ENCODE results near the gene KIF3C. TPM values are rescaled to one million over a fixed set of nuclear protein-coding genes. Genes with fewer than 3 reads are reported as not detected.
"Not testable (repeated sequence)": the region's sequence is repeated elsewhere in the genome, so short reads cannot be mapped to it uniquely, and the experiment has no call there.

The KIF3C gene
- total and polyA plus RNA-seq, 2 of the 8 experiments (the other 6 are each of a cell fraction or from before 2014, with no cell fraction given), result 13.4 to 58.1 TPM

DNA sequence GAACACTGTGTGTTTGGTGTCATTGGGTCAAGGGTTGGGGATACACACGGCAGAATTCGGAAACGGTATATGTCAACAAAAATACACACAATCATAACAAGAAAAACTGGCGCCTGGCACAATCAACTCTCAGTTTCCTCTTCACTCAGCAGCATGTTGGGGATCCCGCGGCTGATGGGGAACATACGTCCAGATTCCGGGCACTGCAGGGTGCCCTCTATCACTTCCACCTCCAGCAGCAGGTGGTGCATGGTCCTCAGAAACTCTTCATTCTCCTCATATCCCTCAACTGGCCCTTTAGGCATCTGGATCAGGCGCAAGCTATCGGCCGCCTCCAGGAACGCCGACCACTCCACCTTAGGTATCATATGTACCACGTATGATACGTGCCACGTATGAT is 45.8 kb upstream of the KIF3C start:
- H2BK12ac ChIP-seq (ENCODE audit: low read depth, low read length), result 0 out of 2 replicates have a peak overlapping the region, but pooled peaks have one; percentile 50
- H3K27ac ChIP-seq (ENCODE audit: low read depth, low read length); H3K14ac ChIP-seq (ENCODE audit: insufficient read length); H3K4ac ChIP-seq (replicated peaks; ENCODE audit: insufficient read length, low read depth, low read length); H2BK120ac ChIP-seq (replicated peaks; ENCODE audit: low read depth, low read length); H2AK5ac ChIP-seq (ENCODE audit: low read depth, low read length); H3K4me1 ChIP-seq (replicated peaks in 1 of 4; ENCODE audit: control insufficient read depth in 3 of 4, insufficient read depth in 4 of 4, low read length in 3 of 4); H4K20me1 ChIP-seq (replicated peaks in 1 of 2; ENCODE audit: control insufficient read depth in 1 of 2, insufficient read depth in 2 of 2, low read length in 2 of 2); H3K4me3 ChIP-seq (ENCODE audit: extremely low read depth in 1 of 4, insufficient read depth in 2 of 4, low read depth in 3 of 4, low read length in 4 of 4); H3K36me3 ChIP-seq (ENCODE audit: control insufficient read depth in 2 of 4, insufficient read depth in 4 of 4, low read length in 3 of 4); FAIRE-seq; H3K9me3 ChIP-seq (ENCODE audit: insufficient read depth in 2 of 2, low read depth in 1 of 2, low read length in 1 of 2); H3K23me2 ChIP-seq (ENCODE audit: low read depth, low read length); DNase-seq (ENCODE audit: low read depth in 1 of 2, low spot score in 2 of 2); H2BK5ac ChIP-seq (ENCODE audit: low read depth, low read length); H4K91ac ChIP-seq (replicated peaks; ENCODE audit: insufficient read length, low read length); H3K23ac ChIP-seq (ENCODE audit: insufficient read length); H2BK20ac ChIP-seq (ENCODE audit: low read length); H3K79me2 ChIP-seq (ENCODE audit: control insufficient read depth in 1 of 2, insufficient read depth in 2 of 2, low read length in 2 of 2); H3K79me1 ChIP-seq (ENCODE audit: low read depth, low read length); H4K8ac ChIP-seq (ENCODE audit: extremely low read depth, insufficient read depth, low read length); H2AFZ ChIP-seq (ENCODE audit: low read length); H3K9ac ChIP-seq (replicated peaks in 1 of 4; ENCODE audit: extremely low read depth in 1 of 4, low read depth in 3 of 4, low read length in 3 of 4); H3K4me2 ChIP-seq (ENCODE audit: insufficient read depth in 1 of 2, low read depth in 2 of 2, low read length in 2 of 2); H3K18ac ChIP-seq (ENCODE audit: extremely low read depth, low read length); H2BK15ac ChIP-seq (ENCODE audit: low read length); H3K27me3 ChIP-seq (replicated peaks in 1 of 4; ENCODE audit: control insufficient read depth in 3 of 4, extremely low read depth in 1 of 4, insufficient read depth in 3 of 4, low read length in 3 of 4); H4K5ac ChIP-seq (ENCODE audit: insufficient read length, low read depth, low read length); H3K56ac ChIP-seq (replicated peaks; ENCODE audit: insufficient read length, low read depth, low read length): not testable (repeated sequence)
- 93% methylated on average over 16 of the region's 16 CpGs; no CpG with 5 or more reads in 1 of the 2 experiments for WGBS, 2 experiments (ENCODE audit: extremely low coverage in 1 of 2, insufficient coverage in 1 of 2, insufficient read length in 1 of 2, insufficient replicate concordance in 2 of 2, low coverage in 1 of 2, low lambda C conversion rate in 2 of 2, missing lambda C conversion rate in 1 of 2)
- POLR2A ChIA-PET (ENCODE audit: partially characterized antibody), result interaction anchor here (0.6 to 1.3 kb wide), 3 partner anchors 10 to 509 kb away, joined by 3 read pairs; partner anchors contain the start of gene KIF3C
- CTCF ChIA-PET (ENCODE audit: partially characterized antibody), result interaction anchor here (0.7 to 1.6 kb wide), 9 partner anchors 12 to 147 kb away, joined by 3 to 6 read pairs (median 3); no protein-coding TSS in a partner anchor

All from H1 (cell line).